KOPT-K1 (cell line): Measurements from ENCODE around the gene ACP7.

Source experiments
- H3K27ac ChIP-seq: fragments of 200-600 bp; sonication (generic); 2 replicates; pipeline ENCODE4 v1.5.1; 2016; ENCODE audit warnings: antibody characterized with exemption, mild to moderate bottlenecking, low read depth, low read length; ENCODE audit not compliant: poor library complexity, severe bottlenecking
- H3K36me3 ChIP-seq: fragments of 200-600 bp; sonication (generic); 2 replicates; pipeline ENCODE4 v1.5.1; 2017; ENCODE audit warnings: antibody characterized with exemption, mild to moderate bottlenecking, low read length, moderate library complexity; ENCODE audit not compliant: insufficient read depth
- H3K9me3 ChIP-seq: fragments of 200-600 bp; sonication (generic); 2 replicates; pipeline ENCODE4 v1.5.1; 2017; ENCODE audit warnings: antibody characterized with exemption, low read length, mild to moderate bottlenecking; ENCODE audit not compliant: insufficient read depth, poor library complexity, severe bottlenecking

Gene ACP7

DNA sequence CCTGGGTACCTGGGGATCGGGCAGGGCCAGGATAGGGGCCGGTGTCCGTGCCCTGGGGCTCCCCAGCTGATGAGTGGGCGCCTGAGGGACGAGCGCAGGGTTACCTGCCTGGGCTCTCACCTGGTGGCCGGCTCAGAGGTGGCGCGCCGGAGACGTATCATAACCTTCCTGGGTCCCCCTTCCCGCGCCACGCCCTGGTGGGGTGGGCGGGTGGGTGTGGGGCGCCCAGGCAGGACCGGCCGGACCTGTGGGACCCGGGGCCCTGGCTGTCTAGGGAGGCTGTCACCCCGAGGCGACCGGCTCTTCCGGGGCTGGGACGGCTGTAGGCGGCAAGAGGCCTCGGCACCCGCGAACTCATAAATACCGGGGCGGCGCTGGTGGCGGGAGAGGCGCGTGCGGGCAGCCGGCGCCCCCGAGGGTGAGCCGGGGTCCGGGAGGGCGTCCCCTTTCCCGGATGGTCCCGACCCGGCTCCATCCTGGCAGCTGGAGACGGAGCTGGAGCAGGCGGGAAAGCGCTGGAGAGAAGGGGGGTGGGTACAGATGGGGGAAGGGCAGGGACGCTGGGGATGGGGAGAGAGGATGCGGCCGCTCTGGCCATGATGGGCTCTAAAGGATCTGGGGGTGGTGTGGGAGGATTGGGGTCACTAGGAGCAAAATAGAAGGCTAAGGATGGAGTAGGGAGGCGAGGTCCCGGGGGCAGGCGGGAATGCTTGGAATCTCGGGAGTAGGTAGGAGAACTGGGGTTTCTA lies at the start of gene ACP7:
TSS of gene ACP7 (plus strand) at position 386 of the 749 bp plus-strand sequence. CDS start 902 bp downstream, outside the sequence.
- no peaks in the 10 kb centered on the region for H3K9me3 ChIP-seq
- no peaks in the 10 kb centered on the region for H3K36me3 ChIP-seq
- no peak within 1 kb of the TSS for H3K27ac ChIP-seq

DNA sequence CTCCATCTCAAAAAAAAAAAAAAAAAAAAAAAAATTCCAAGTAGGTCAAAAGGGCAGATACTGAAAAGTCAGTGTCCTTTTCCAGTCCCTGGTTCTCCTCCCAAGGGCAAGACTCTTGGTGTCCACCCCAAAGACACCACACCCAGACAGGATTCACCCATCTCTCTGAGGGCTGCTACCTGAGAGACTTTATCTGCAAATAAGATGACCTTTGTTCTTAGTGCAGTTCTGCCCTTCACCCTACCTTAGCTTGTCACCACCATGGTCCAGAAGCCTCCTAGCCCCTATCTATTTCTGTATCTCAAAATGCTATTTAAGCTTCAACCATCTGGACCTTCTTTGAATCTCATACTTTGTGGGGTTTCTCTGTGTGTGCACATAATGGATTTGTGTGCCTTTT lies 47.6 kb upstream of the ACP7 start:
- no peak overlapping the region for H3K27ac ChIP-seq
- peaks cover 4% of the 10 kb centered on the region for H3K9me3 ChIP-seq
- no peaks in the 10 kb centered on the region for H3K36me3 ChIP-seq

- Histone ChIP-seq H3K36me3 (no peaks in the 10 kb centered on the region), H3K9me3 (peaks cover 4% of the 10 kb centered on the region), H3K27ac (no peak overlapping the region)
Observed at GRCh38 chr19:39037194-39037593, 47.0 kb upstream of the ACP7 start.

- no peak overlapping the region for H3K27ac ChIP-seq
- H3K36me3 ChIP-seq, result no peaks in the 10 kb centered on the region
- H3K9me3 ChIP-seq, result peaks cover 4% of the 10 kb centered on the region
Observed at GRCh38 chr19:39038098-39038497, 46.1 kb upstream of the ACP7 start.

DNA sequence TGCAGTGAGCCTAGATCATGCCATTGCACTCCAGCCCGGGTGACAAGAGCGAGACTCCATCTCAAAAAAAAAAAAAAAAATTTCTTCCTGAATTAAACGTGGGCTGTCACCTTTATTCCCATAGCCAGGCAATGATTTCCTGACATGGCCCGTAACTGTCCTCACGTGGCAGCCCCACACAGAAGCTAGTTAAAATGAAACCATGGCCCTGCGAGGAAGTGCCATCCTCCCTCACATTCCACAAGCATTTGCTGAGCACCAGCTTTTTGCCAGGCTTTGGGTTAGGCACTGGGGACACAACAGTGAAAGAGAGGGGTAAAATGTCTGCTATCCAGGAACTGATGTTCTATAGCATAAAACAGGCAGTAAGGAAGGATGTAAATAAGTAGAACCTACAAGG lies 38.7 kb upstream of the ACP7 start:
- H3K36me3 ChIP-seq, result no peaks in the 10 kb centered on the region
- H3K9me3 ChIP-seq, result peaks cover 13% of the 10 kb centered on the region
- H3K27ac ChIP-seq, result no peak overlapping the region

DNA sequence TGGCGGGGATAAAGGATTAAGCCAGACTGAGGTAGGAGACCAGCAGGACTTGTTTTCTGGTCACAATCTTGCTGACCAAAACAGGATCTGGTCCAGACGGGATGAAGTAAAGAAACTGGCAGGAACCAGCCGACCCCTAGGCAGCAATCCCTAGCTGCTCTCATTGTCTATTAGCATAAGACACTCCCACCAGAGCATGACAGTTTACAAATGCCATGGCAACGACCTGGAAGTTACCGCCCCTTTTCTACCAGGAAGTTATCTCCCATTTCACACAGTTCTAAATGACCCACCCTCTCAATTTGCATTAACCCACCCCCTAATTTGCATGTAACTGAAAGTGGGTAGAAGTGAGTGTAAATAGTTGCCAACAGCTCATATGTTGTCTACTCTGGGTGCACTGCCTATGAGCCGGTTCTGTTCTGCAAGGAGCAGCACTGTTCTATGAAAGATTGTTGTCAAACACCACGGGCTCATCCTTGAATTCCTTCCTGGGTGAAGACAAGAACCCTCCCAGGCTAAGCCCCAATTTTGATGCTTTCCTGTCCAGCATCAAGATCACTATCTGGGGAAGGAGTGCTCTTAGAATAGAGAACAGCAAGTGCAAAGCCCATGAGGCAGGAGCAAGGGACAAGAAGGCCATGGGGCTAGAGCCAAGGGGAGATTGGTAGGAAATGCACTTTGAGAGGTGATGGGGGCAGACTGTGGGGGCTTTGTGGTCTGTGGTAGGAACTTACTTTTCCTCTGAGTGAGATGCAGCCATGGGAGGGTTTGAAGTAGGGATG lies 37.9 kb upstream of the ACP7 start:
- Histone ChIP-seq H3K27ac (no peak overlapping the region), H3K36me3 (no peaks in the 10 kb centered on the region)

DNA sequence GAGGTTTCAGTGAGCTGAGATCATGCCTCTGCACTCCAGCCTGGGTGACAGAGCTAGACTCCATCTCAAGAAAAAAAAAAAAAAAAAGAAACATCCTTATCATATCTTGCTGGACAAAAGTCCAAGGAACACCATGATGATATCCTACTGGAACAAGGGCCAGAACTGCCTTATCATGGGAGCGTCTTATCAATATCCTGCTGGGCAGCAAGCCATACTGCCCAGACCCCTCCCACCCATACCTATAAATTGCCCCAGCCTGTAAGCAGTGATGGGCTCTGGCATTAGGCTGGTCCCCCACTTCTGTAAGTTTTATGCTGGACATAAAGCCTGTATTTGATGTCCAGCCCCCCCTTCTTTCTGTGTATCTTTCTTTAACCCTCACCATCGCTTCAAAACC lies 37.1 kb upstream of the ACP7 start:
- H3K9me3 ChIP-seq, result peaks cover 9% of the 10 kb centered on the region

More for the DNA sequence above, 37.9 kb upstream of the ACP7 start:
- H3K9me3 ChIP-seq, result peaks cover 11% of the 10 kb centered on the region

DNA sequence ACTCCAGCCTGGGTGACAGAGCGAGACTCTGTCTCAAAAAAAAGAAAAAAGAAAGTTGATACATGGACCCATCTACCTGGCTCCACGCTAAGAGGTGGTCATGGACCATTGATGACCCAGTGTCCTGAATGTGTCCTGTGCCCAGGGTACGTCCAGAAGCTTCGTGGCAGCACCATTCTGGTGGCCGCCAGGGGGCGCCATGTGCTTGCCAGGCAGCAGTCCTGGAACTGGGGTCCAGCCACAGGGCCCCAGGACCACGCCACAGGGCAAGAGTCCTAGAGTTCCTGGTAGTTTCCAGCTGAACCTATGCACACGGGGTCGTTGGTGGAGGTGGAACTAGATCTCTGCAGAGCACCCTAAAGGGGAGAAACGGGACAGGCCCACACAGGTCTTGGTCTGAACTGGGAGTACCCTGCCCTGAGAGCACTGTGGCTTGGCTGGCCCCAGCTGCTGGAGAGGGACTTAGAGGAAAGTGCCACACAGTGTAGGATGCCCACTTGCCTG lies 31.9 kb upstream of the ACP7 start:
- H3K9me3 ChIP-seq, result no peaks in the 10 kb centered on the region
- H3K27ac ChIP-seq, result no peak overlapping the region
- no peaks in the 10 kb centered on the region for H3K36me3 ChIP-seq

More for the DNA sequence above, 37.1 kb upstream of the ACP7 start:
- H3K27ac ChIP-seq, result no peak overlapping the region
- H3K36me3 ChIP-seq, result no peaks in the 10 kb centered on the region

DNA sequence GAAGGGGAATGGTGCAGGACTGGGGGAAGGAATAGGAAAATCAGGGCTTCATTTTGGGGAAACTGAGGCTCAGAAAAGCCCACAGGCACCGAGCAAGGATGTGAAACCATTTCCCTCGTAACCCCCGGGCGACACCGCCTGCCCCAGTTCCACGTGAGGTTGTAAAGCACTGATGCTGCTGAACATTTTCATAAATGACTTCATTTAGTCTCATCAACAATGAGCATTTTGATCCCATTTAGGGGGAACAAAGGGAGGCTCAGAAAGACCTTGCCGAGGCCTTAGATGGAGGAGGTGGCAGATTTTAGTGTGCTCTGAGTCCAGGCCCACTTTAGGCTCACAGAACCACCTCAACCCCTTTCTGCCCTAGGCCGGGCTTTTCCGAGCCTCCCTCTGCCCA lies 31.3 kb upstream of the ACP7 start:
- Histone ChIP-seq H3K36me3 (no peaks in the 10 kb centered on the region), H3K27ac (no peak overlapping the region), H3K9me3 (no peaks in the 10 kb centered on the region)

GRCh38 chr19:39053276-39054090 lies 30.7 kb upstream of the ACP7 start:
- Histone ChIP-seq H3K27ac (no peak overlapping the region), H3K9me3 (no peaks in the 10 kb centered on the region), H3K36me3 (no peaks in the 10 kb centered on the region)

GRCh38 chr19:39054091-39054470 lies 30.1 kb upstream of the ACP7 start:
- no peaks in the 10 kb centered on the region for H3K36me3 ChIP-seq
- no peaks in the 10 kb centered on the region for H3K9me3 ChIP-seq
- H3K27ac ChIP-seq, result no peak overlapping the region

- H3K9me3 ChIP-seq, result no peaks in the 10 kb centered on the region
- no peak overlapping the region for H3K27ac ChIP-seq
- no peaks in the 10 kb centered on the region for H3K36me3 ChIP-seq
Observed at GRCh38 chr19:39057615-39058014, 26.6 kb upstream of the ACP7 start.

- Histone ChIP-seq H3K27ac (no peak overlapping the region), H3K9me3 (no peaks in the 10 kb centered on the region), H3K36me3 (no peaks in the 10 kb centered on the region)
Observed at GRCh38 chr19:39059302-39059701, 24.9 kb upstream of the ACP7 start.

DNA sequence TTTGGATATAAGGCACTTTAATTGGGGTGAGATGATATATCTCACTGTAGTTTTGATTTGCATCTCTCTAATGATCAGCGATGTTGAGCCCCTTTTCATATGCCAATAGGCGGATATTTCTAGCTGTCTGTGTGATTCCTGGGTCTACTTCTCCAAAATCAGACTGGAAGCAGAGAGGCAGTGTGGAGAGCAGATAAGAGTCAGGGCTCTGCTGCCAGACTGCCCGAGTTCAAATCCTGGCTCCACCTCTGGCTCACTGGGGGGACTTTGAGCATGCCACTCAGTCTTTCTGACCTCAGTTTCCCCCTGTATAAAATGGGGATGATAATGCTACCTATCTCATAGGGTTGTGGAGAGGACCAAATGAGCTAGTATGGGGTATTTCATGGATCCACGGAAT lies 24.0 kb upstream of the ACP7 start:
- no peaks in the 10 kb centered on the region for H3K9me3 ChIP-seq
- H3K27ac ChIP-seq, result no peak overlapping the region
- H3K36me3 ChIP-seq, result no peaks in the 10 kb centered on the region

DNA sequence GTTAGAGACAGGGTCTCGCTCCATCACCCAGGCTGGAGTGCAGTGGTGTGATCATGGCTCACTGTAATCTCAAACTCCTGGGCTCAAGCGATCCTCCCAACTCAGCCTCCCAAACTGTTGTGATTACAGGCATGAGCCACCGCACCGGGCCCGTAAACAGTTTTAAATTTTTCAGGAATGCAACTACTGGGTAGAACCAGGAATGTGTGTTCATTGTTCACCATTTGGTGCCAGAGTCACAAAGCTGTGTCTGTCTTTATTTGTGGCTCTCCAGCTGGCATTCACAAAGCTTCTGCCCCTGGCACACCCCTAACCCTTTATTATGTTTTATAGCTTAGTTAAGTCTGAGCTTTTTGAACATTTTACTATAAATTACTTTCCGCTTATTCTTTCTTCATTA lies 19.8 kb upstream of the ACP7 start:
- H3K36me3 ChIP-seq, result no peaks in the 10 kb centered on the region
- no peaks in the 10 kb centered on the region for H3K9me3 ChIP-seq
- H3K27ac ChIP-seq, result no peak overlapping the region
